ENCODE data around the gene CEBPA. TPM values are rescaled to one million over a fixed set of nuclear protein-coding genes. Genes with fewer than 3 reads are reported as not detected.
"Not testable (repeated sequence)": the region's sequence is repeated elsewhere in the genome, so short reads cannot be mapped to it uniquely, and the experiment has no call there.

Gene CEBPA
- polyA plus RNA-seq, 4 donors = 31.0 to 203 (median 58.2) TPM

DNA sequence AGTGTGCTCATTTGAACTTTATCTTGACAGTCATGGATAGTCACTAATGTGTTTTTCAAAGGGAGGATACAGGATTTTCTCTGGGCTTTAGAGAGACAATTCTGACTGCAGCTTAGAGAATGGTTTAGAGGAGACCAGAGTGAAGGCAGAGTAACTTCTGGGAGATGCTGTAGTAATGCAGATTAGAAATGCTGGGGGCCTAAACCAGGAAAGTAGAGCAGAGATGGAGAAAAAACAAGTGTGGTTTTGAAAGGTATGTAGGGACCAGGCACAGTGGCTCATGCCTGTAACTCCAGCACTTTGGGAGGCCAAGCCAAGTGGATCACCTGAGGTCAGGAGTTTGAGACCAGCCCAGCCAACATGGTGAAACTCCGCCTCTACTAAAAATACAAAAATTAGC, 18.3 kb upstream of the CEBPA start:
- no peak for DNase-seq
- H3K27ac ChIP-seq (ENCODE audit: low read depth in 1 of 3, low read length in 2 of 3) = no peak overlapping the region
- no peaks in the 10 kb centered on the region for H3K27me3 ChIP-seq (ENCODE audit: control insufficient read depth in 3 of 3, insufficient read depth in 3 of 3, low read length in 3 of 3)
- H3K9me3 ChIP-seq (ENCODE audit: control insufficient read depth in 2 of 2, insufficient read depth in 1 of 2, low read depth in 1 of 2, low read length in 1 of 2) = peaks cover 0 to 8% of the 10 kb centered on the region in 2 donors
- no peak overlapping the region for H3K4me3 ChIP-seq (ENCODE audit: low read depth in 1 of 3, low read length in 3 of 3)
- H3K36me3 ChIP-seq (ENCODE audit: control insufficient read depth in 3 of 3, insufficient read depth in 2 of 3, low read depth in 1 of 3, low read length in 3 of 3) = no peaks in the 10 kb centered on the region
- FAIRE-seq = no peak
- peaks cover 0 to 31% (median 0%) of the 10 kb centered on the region in 3 donors for H3K4me1 ChIP-seq (ENCODE audit: control insufficient read depth in 3 of 3, insufficient read depth in 2 of 3, low read depth in 1 of 3, low read length in 2 of 3)
- 93 to 100% (median 100%) methylated on average over 1 of the region's 1 CpG for WGBS, 3 donors

DNA sequence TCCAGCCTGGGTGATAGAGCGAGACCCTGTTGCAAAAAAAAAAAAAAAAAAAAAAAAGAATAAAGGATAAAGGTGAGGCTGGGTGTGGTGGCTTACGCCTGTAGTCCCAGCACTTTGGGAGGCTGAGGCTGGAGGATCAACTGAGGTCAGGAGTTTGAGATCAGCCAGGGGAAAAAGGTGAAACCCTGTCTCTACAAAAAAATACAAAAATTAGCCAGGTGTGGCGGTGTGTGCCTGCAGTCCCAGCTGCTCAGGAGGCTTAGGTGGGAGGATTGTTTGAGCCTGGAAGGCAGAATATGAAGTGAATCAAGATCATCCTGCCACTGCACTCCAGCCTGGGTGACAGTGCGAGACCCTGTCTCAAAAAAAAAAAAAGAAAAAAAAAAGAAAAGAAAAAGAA, 15.7 kb upstream of the CEBPA start:
- FAIRE-seq; H3K27me3 ChIP-seq (ENCODE audit: control insufficient read depth in 3 of 3, insufficient read depth in 3 of 3, low read length in 3 of 3); DNase-seq; H3K36me3 ChIP-seq (ENCODE audit: control insufficient read depth in 3 of 3, insufficient read depth in 2 of 3, low read depth in 1 of 3, low read length in 3 of 3); H3K9me3 ChIP-seq (ENCODE audit: control insufficient read depth in 2 of 2, insufficient read depth in 1 of 2, low read depth in 1 of 2, low read length in 1 of 2); H3K4me3 ChIP-seq (ENCODE audit: low read depth in 1 of 3, low read length in 3 of 3): not testable (repeated sequence)
- 66 to 86% (median 74%) methylated on average over 4 of the region's 4 CpGs for WGBS, 3 donors
- peaks cover 0 to 29% (median 0%) of the 10 kb centered on the region in 3 donors for H3K4me1 ChIP-seq (ENCODE audit: control insufficient read depth in 3 of 3, insufficient read depth in 2 of 3, low read depth in 1 of 3, low read length in 2 of 3)
- H3K27ac ChIP-seq (ENCODE audit: low read depth in 1 of 3, low read length in 2 of 3) = peak overlapping the region; percentile 46 to 87 (median 86)

DNA sequence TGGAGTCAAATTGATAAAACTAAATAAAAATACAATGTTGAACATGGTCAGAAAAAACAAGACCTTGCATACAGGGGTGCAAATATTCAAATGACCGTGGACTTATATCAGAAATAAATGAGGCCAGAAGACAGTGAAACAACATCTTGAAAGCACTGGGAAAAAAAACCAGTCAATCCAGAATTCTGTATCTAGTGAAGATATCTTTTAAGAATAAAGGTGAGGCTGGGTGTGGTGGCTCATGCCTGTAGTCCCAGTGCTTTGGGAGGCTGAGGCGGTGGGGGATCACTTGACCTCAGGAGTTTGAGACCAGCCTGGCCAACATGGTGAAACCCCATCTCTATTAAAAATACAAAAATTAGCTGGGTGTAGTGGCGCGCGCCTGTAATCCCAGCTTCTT, 15.2 kb upstream of the CEBPA start:
- Histone ChIP-seq H3K27ac (ENCODE audit: low read depth in 1 of 3, low read length in 2 of 3) (peak overlapping the region; percentile 72 to 87 (median 86)), H3K4me1 (ENCODE audit: control insufficient read depth in 3 of 3, insufficient read depth in 2 of 3, low read depth in 1 of 3, low read length in 2 of 3) (peaks cover 0 to 29% (median 0%) of the 10 kb centered on the region in 3 donors), H3K4me3 (ENCODE audit: low read depth in 1 of 3, low read length in 3 of 3) (no peak overlapping the region), H3K9me3 (ENCODE audit: control insufficient read depth in 2 of 2, insufficient read depth in 1 of 2, low read depth in 1 of 2, low read length in 1 of 2) (no peaks in the 10 kb centered on the region), H3K36me3 (ENCODE audit: control insufficient read depth in 3 of 3, insufficient read depth in 2 of 3, low read depth in 1 of 3, low read length in 3 of 3) (no peaks in the 10 kb centered on the region), H3K27me3 (ENCODE audit: control insufficient read depth in 3 of 3, insufficient read depth in 3 of 3, low read length in 3 of 3) (no peaks in the 10 kb centered on the region)
- 67 to 86% (median 78%) methylated on average over 5 of the region's 5 CpGs for WGBS, 3 donors
- no peak for FAIRE-seq
- DNase-seq = peak; percentile 40 to 68

DNA sequence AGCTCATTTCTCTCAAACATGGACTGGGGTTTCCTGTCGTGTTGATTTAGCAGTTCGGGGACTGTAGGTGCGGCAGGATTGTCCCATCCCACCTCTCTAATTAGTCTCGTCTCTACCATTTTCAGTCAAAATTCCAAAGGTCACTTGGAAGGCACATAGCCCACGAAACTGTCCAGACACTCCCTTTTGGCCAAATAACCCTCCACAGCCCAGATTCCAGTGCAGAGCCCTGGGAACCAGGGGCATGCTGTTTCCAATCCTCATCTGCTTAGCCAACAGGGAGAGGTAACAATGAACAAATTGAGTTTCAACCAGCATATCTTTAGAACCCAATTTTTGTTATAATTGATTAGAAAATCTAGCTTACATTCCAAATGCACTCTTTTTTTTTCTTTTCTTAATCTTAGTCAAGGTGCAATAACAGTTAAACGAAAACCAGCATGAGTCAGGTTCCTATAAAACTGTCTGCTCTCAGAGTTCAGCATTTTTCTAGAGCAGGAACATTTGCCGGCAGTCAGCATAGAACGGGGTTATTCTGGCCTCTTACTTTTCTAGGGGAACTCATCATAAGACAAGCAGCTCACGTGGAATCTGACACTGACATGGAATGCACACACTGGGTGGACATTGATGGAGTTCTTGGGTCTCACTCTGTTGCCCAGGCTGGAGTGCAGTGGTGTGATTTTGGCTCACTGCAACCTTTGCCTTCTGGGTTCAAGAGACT, 14.4 kb upstream of the CEBPA start:
- H3K27ac ChIP-seq (ENCODE audit: low read depth in 1 of 3, low read length in 2 of 3) = peak overlapping the region; percentile 79 to 87 (median 86)
- H3K27me3 ChIP-seq (ENCODE audit: control insufficient read depth in 3 of 3, insufficient read depth in 3 of 3, low read length in 3 of 3) = no peaks in the 10 kb centered on the region
- no peaks in the 10 kb centered on the region for H3K36me3 ChIP-seq (ENCODE audit: control insufficient read depth in 3 of 3, insufficient read depth in 2 of 3, low read depth in 1 of 3, low read length in 3 of 3)
- DNase-seq = peak; percentile 91
- no peak for FAIRE-seq
- whole genome bisulfite sequencing, 3 donors = 13 to 51% (median 27%) methylated on average over 9 of the region's 9 CpGs
- peaks cover 0 to 29% (median 0%) of the 10 kb centered on the region in 3 donors for H3K4me1 ChIP-seq (ENCODE audit: control insufficient read depth in 3 of 3, insufficient read depth in 2 of 3, low read depth in 1 of 3, low read length in 2 of 3)
- H3K4me3 ChIP-seq (ENCODE audit: low read depth in 1 of 3, low read length in 3 of 3) = no peak overlapping the region
- H3K9me3 ChIP-seq (ENCODE audit: control insufficient read depth in 2 of 2, insufficient read depth in 1 of 2, low read depth in 1 of 2, low read length in 1 of 2) = no peaks in the 10 kb centered on the region

DNA sequence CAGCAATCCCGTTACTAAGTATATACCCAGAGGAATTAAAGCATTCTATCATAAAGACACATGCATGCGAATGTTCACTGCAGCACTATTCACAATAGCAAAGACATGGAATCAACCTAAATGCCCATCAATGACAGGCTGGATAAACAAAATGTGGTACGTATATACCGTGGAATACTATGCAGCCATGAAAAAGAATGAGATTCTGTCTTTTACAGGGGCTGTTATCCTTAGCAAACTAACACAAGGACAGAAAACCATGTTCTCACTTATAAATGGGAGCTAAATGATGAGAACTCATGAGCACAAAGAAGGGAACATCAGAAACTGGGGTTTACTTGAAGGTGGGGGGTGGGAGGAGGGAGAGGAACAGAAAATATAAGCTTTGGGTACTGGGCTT, 10.5 kb upstream of the CEBPA start:
- not testable (repeated sequence) for H3K27me3 ChIP-seq (ENCODE audit: control insufficient read depth in 3 of 3, insufficient read depth in 3 of 3, low read length in 3 of 3); DNase-seq; H3K4me3 ChIP-seq (ENCODE audit: low read depth in 1 of 3, low read length in 3 of 3); FAIRE-seq; H3K9me3 ChIP-seq (ENCODE audit: control insufficient read depth in 2 of 2, insufficient read depth in 1 of 2, low read depth in 1 of 2, low read length in 1 of 2); H3K36me3 ChIP-seq (ENCODE audit: control insufficient read depth in 3 of 3, insufficient read depth in 2 of 3, low read depth in 1 of 3, low read length in 3 of 3); H3K27ac ChIP-seq (ENCODE audit: low read depth in 1 of 3, low read length in 2 of 3)
- H3K4me1 ChIP-seq (ENCODE audit: control insufficient read depth in 3 of 3, insufficient read depth in 2 of 3, low read depth in 1 of 3, low read length in 2 of 3) = peaks cover 0 to 36% (median 0%) of the 10 kb centered on the region in 3 donors
- WGBS, 3 donors = 84 to 92% (median 91%) methylated on average over 4 of the region's 4 CpGs

DNA sequence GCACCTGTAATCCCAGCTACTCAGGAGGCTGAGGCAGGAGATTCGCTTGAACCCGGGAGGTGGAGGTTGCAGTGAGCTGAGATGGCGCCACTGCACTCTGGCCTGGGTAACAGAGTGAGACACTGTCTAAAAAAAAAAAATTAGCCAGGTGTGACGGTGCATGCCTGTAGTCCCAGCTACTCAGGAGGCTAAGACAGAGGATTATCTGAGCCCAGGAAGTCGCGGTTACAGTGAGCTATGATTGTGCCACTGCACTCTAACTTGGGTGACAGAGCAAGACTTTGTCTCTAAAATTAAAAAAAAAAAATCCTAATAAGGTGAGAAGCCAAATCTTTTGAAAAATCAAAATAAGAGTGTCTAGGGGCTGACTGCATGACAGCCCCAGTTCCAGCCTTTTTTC, 9.7 kb upstream of the CEBPA start:
- Histone ChIP-seq H3K4me3 (ENCODE audit: low read depth in 1 of 3, low read length in 3 of 3) (no peak overlapping the region), H3K4me1 (ENCODE audit: control insufficient read depth in 3 of 3, insufficient read depth in 2 of 3, low read depth in 1 of 3, low read length in 2 of 3) (peaks cover 0 to 28% (median 0%) of the 10 kb centered on the region in 3 donors), H3K36me3 (ENCODE audit: control insufficient read depth in 3 of 3, insufficient read depth in 2 of 3, low read depth in 1 of 3, low read length in 3 of 3) (no peaks in the 10 kb centered on the region), H3K27me3 (ENCODE audit: control insufficient read depth in 3 of 3, insufficient read depth in 3 of 3, low read length in 3 of 3) (no peaks in the 10 kb centered on the region), H3K9me3 (ENCODE audit: control insufficient read depth in 2 of 2, insufficient read depth in 1 of 2, low read depth in 1 of 2, low read length in 1 of 2) (no peaks in the 10 kb centered on the region), H3K27ac (ENCODE audit: low read depth in 1 of 3, low read length in 2 of 3) (no peak overlapping the region)
- 58 to 88% (median 72%) methylated on average over 6 of the region's 6 CpGs for WGBS, 3 donors
- no peak for DNase-seq
- no peak for FAIRE-seq

DNA sequence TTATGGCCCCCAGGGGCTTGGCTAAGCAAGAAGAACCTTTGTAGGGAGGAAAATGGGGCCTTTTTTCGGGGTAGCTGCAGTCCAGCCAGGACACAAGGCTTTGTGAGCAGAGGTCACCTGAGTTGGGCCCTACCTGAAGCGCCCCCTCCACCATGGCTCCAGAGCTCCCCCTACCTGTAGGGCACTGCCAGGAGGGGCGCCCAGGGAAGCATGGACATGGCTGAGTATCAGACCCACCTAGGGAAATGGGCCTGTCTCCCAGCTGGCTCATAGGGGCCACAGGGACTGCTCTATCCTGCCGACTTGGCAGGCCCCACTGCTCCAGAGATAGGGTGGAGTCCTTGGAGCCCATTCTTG, 9.0 kb upstream of the CEBPA start:
- Histone ChIP-seq H3K36me3 (ENCODE audit: control insufficient read depth in 3 of 3, insufficient read depth in 2 of 3, low read depth in 1 of 3, low read length in 3 of 3) (no peaks in the 10 kb centered on the region), H3K4me1 (ENCODE audit: control insufficient read depth in 3 of 3, insufficient read depth in 2 of 3, low read depth in 1 of 3, low read length in 2 of 3) (peaks cover 0 to 25% (median 0%) of the 10 kb centered on the region in 3 donors), H3K4me3 (ENCODE audit: low read depth in 1 of 3, low read length in 3 of 3) (no peak overlapping the region), H3K27me3 (ENCODE audit: control insufficient read depth in 3 of 3, insufficient read depth in 3 of 3, low read length in 3 of 3) (no peaks in the 10 kb centered on the region), H3K9me3 (ENCODE audit: control insufficient read depth in 2 of 2, insufficient read depth in 1 of 2, low read depth in 1 of 2, low read length in 1 of 2) (no peaks in the 10 kb centered on the region), H3K27ac (ENCODE audit: low read depth in 1 of 3, low read length in 2 of 3) (peak overlapping the region; percentile 7 to 74 (median 22))
- no peak for DNase-seq
- FAIRE-seq = no peak
- WGBS, 3 donors = 63 to 84% (median 73%) methylated on average over 4 of the region's 4 CpGs

DNA sequence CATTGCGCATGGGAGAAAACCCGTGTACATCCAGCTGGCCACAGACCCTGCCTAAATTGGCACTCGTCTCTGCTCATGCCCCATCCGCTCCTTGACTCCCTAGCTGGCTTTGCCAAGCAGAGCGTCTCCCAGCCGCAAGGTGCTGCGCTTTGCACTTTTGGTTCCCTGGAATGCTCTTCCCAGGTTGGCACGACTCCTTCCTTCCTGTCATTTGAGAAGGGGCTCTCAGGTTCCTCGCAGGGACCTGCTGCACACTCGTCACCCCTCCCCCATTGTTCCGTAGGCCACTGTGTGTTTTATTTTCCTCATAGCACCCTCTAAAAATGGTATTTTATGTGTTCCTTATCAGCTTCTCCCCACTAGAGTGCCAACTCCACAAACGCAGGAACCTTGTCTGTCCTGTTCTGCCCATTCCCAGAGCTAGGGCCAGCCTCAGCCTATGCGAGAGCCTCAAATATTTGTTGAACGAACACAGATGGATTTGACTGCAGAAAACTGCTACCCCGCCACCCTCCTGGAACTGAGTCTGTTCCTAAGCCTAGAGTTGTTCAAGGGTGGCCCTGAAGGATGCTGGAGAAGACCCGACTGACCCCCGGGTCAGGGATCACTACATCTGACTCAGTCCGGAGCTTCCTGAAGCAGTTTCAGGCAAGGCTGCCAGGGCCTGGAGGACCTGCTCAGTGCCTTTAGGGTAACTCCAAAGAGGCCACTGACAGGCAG, 8.4 kb upstream of the CEBPA start:
- FAIRE-seq = no peak
- Histone ChIP-seq H3K36me3 (ENCODE audit: control insufficient read depth in 3 of 3, insufficient read depth in 2 of 3, low read depth in 1 of 3, low read length in 3 of 3) (no peaks in the 10 kb centered on the region), H3K4me3 (ENCODE audit: low read depth in 1 of 3, low read length in 3 of 3) (no peak overlapping the region), H3K9me3 (ENCODE audit: control insufficient read depth in 2 of 2, insufficient read depth in 1 of 2, low read depth in 1 of 2, low read length in 1 of 2) (no peaks in the 10 kb centered on the region), H3K27ac (ENCODE audit: low read depth in 1 of 3, low read length in 2 of 3) (peak overlapping the region; percentile 7 to 74 (median 22)), H3K27me3 (ENCODE audit: control insufficient read depth in 3 of 3, insufficient read depth in 3 of 3, low read length in 3 of 3) (no peaks in the 10 kb centered on the region), H3K4me1 (ENCODE audit: control insufficient read depth in 3 of 3, insufficient read depth in 2 of 3, low read depth in 1 of 3, low read length in 2 of 3) (peaks cover 0 to 25% (median 5%) of the 10 kb centered on the region in 3 donors)
- peak; percentile 58 to 75 for DNase-seq
- WGBS, 3 donors = 16 to 55% (median 29%) methylated on average over 18 of the region's 18 CpGs
